ENCODE results near the gene MUC5AC.
"Not testable (repeated sequence)": the region's sequence is repeated elsewhere in the genome, so short reads cannot be mapped to it uniquely, and the experiment has no call there.

The MUC5AC gene

GRCh38 chr11:1199241-1199750 is 41.5 kb downstream of the MUC5AC start:
- no peak for DNase-seq

- DNase-seq: no peak
Measured at GRCh38 chr11:1199751-1200610, 42.2 kb downstream of the MUC5AC start.

- no peak for DNase-seq
Measured at GRCh38 chr11:1200611-1201191, 42.9 kb downstream of the MUC5AC start.

GRCh38 chr11:1201395-1202153 is 43.8 kb downstream of the MUC5AC start:
- DNase-seq: no peak

- DNase-seq: no peak
Measured at GRCh38 chr11:1202154-1202775, 44.5 kb downstream of the MUC5AC start.

- DNase-seq: peak; percentile 47 to 57
Measured at GRCh38 chr11:1202776-1203504, 45.2 kb downstream of the MUC5AC start.

- no peak for DNase-seq
Measured at GRCh38 chr11:1203505-1204271, 45.9 kb downstream of the MUC5AC start.

GRCh38 chr11:1204381-1205101 is 46.8 kb downstream of the MUC5AC start:
- no peak for DNase-seq

GRCh38 chr11:1205121-1205986 is 47.6 kb downstream of the MUC5AC start:
- no peak for DNase-seq

GRCh38 chr11:1205987-1206331 is 48.2 kb downstream of the MUC5AC start:
- no peak for DNase-seq

GRCh38 chr11:1206391-1207271 is 48.9 kb downstream of the MUC5AC start:
- no peak for DNase-seq

- DNase-seq: no peak
Measured at GRCh38 chr11:1207401-1208143, 49.8 kb downstream of the MUC5AC start.

- DNase-seq: no peak
Measured at GRCh38 chr11:1208144-1208393, 50.3 kb downstream of the MUC5AC start.

GRCh38 chr11:1208394-1209261 is 50.9 kb downstream of the MUC5AC start:
- DNase-seq: no peak

- DNase-seq: no peak
Measured at GRCh38 chr11:1209371-1210057, 51.8 kb downstream of the MUC5AC start.

- no peak for DNase-seq
Measured at GRCh38 chr11:1211838-1212237, 54.1 kb downstream of the MUC5AC start.

GRCh38 chr11:1215826-1216225 is 58.1 kb downstream of the MUC5AC start:
- not testable (repeated sequence) for DNase-seq
